Measurements from ENCODE around the gene SYT1. TPM values are rescaled to one million over a fixed set of nuclear protein-coding genes. Genes with fewer than 3 reads are reported as not detected.

Gene SYT1
- total RNA-seq, 1 donor from 2014 or later: 33.2 TPM

- Mint-ChIP-seq H3K9me3 (ENCODE audit: unreplicated experiment) (no peaks in the 10 kb centered on the region), H3K27ac (ENCODE audit: unreplicated experiment) (no peak overlapping the region), H3K4me3 (ENCODE audit: unreplicated experiment) (no peak overlapping the region), H3K27me3 (ENCODE audit: low read depth, unreplicated experiment) (no peaks in the 10 kb centered on the region), H3K4me1 (ENCODE audit: low read depth, unreplicated experiment) (no peaks in the 10 kb centered on the region), H3K36me3 (ENCODE audit: low read depth, unreplicated experiment) (peaks cover 2% of the 10 kb centered on the region)
- TF ChIP-seq EZH2 (IDR thresholded peaks at IDR 0.05; ENCODE audit: insufficient read depth, low read length) (no peak), CTCF (IDR thresholded peaks at IDR 0.05; ENCODE audit: insufficient read depth, low read depth, low read length) (no peak)
- DNase-seq (ENCODE audit: low read depth) (peak; percentile 27), FAIRE-seq (no peak)
- H2AFZ ChIP-seq (ENCODE audit: low read depth, low read length): no peak overlapping the region
- no peaks in the 10 kb centered on the region for H3K9me3 ChIP-seq (ENCODE audit: insufficient read depth, low read depth, low read length)
- no peak overlapping the region for H3K27ac ChIP-seq (ENCODE audit: low read depth, low read length)
- H3K36me3 ChIP-seq (ENCODE audit: insufficient read depth, low read length): no peaks in the 10 kb centered on the region
- no peak overlapping the region for H3K9ac ChIP-seq (ENCODE audit: low read length)
- H3K4me3 ChIP-seq (ENCODE audit: insufficient read depth, low read depth, low read length): no peak overlapping the region
- no peaks in the 10 kb centered on the region for H3K79me2 ChIP-seq (ENCODE audit: insufficient read depth, low read length)
- H3K27me3 ChIP-seq (ENCODE audit: insufficient read depth, low read length): no peaks in the 10 kb centered on the region
- H3K4me1 ChIP-seq (ENCODE audit: insufficient read depth, low read length): no peaks in the 10 kb centered on the region
- H4K20me1 ChIP-seq (ENCODE audit: insufficient read depth, low read length): no peaks in the 10 kb centered on the region
- H3K4me2 ChIP-seq (ENCODE audit: low read length): no peak overlapping the region
These were observed 467.3 kb downstream of the SYT1 start for GRCh38 chr12:79331870-79332269.

GRCh38 chr12:79333144-79333543 lies 468.6 kb downstream of the SYT1 start:
- no peak for FAIRE-seq
- TF ChIP-seq CTCF (IDR thresholded peaks at IDR 0.05; ENCODE audit: insufficient read depth, low read depth, low read length) (no peak), EZH2 (IDR thresholded peaks at IDR 0.05; ENCODE audit: insufficient read depth, low read length) (no peak)

GRCh38 chr12:79337662-79338290 lies 473.2 kb downstream of the SYT1 start:
- Histone ChIP-seq H3K27me3 (ENCODE audit: insufficient read depth, low read length) (no peaks in the 10 kb centered on the region), H3K9me3 (ENCODE audit: insufficient read depth, low read depth, low read length) (no peaks in the 10 kb centered on the region), H3K4me1 (ENCODE audit: insufficient read depth, low read length) (no peaks in the 10 kb centered on the region), H3K9ac (ENCODE audit: low read length) (no peak overlapping the region), H3K4me2 (ENCODE audit: low read length) (no peak overlapping the region), H2AFZ (ENCODE audit: low read depth, low read length) (no peak overlapping the region), H3K36me3 (ENCODE audit: insufficient read depth, low read length) (no peaks in the 10 kb centered on the region), H4K20me1 (ENCODE audit: insufficient read depth, low read length) (no peaks in the 10 kb centered on the region), H3K4me3 (ENCODE audit: insufficient read depth, low read depth, low read length) (no peak overlapping the region), H3K27ac (ENCODE audit: low read depth, low read length) (no peak overlapping the region), H3K79me2 (ENCODE audit: insufficient read depth, low read length) (no peaks in the 10 kb centered on the region)
- no peak overlapping the region for H3K27ac Mint-ChIP-seq (ENCODE audit: unreplicated experiment)
- DNase-seq (ENCODE audit: low read depth): no peak
- no peak for TF ChIP-seq CTCF (IDR thresholded peaks at IDR 0.05; ENCODE audit: insufficient read depth, low read depth, low read length)
- no peak for TF ChIP-seq EZH2 (IDR thresholded peaks at IDR 0.05; ENCODE audit: insufficient read depth, low read length)
- no peaks in the 10 kb centered on the region for H3K27me3 Mint-ChIP-seq (ENCODE audit: low read depth, unreplicated experiment)
- H3K4me1 Mint-ChIP-seq (ENCODE audit: low read depth, unreplicated experiment): no peaks in the 10 kb centered on the region
- FAIRE-seq: no peak
- H3K36me3 Mint-ChIP-seq (ENCODE audit: low read depth, unreplicated experiment): peaks cover 5% of the 10 kb centered on the region
- no peak overlapping the region for H3K4me3 Mint-ChIP-seq (ENCODE audit: unreplicated experiment)
- H3K9me3 Mint-ChIP-seq (ENCODE audit: unreplicated experiment): peaks cover 7% of the 10 kb centered on the region

More at GRCh38 chr12:79333144-79333543, 468.6 kb downstream of the SYT1 start:
- Mint-ChIP-seq H3K27me3 (ENCODE audit: low read depth, unreplicated experiment) (no peaks in the 10 kb centered on the region), H3K4me1 (ENCODE audit: low read depth, unreplicated experiment) (no peaks in the 10 kb centered on the region), H3K36me3 (ENCODE audit: low read depth, unreplicated experiment) (peaks cover 4% of the 10 kb centered on the region), H3K4me3 (ENCODE audit: unreplicated experiment) (no peak overlapping the region), H3K27ac (ENCODE audit: unreplicated experiment) (no peak overlapping the region), H3K9me3 (ENCODE audit: unreplicated experiment) (no peaks in the 10 kb centered on the region)
- no peaks in the 10 kb centered on the region for H3K4me1 ChIP-seq (ENCODE audit: insufficient read depth, low read length)
- H3K36me3 ChIP-seq (ENCODE audit: insufficient read depth, low read length): no peaks in the 10 kb centered on the region
- H3K4me2 ChIP-seq (ENCODE audit: low read length): no peak overlapping the region
- no peak overlapping the region for H3K4me3 ChIP-seq (ENCODE audit: insufficient read depth, low read depth, low read length)
- H2AFZ ChIP-seq (ENCODE audit: low read depth, low read length): no peak overlapping the region
- no peaks in the 10 kb centered on the region for H3K79me2 ChIP-seq (ENCODE audit: insufficient read depth, low read length)
- no peaks in the 10 kb centered on the region for H4K20me1 ChIP-seq (ENCODE audit: insufficient read depth, low read length)
- H3K27me3 ChIP-seq (ENCODE audit: insufficient read depth, low read length): no peaks in the 10 kb centered on the region
- no peak overlapping the region for H3K27ac ChIP-seq (ENCODE audit: low read depth, low read length)
- H3K9me3 ChIP-seq (ENCODE audit: insufficient read depth, low read depth, low read length): no peaks in the 10 kb centered on the region
- no peak overlapping the region for H3K9ac ChIP-seq (ENCODE audit: low read length)
- DNase-seq (ENCODE audit: low read depth): no peak

Measured in astrocyte (in vitro differentiated cells and primary cell).